Stimulated activated CD8-positive, alpha-beta memory T cell treated with anti-CD3 and anti-CD28 coated beads, Interleukin-12 subunit alpha, Interleukin-12 subunit beta, amount 100 ng/mL, for 24 hours (primary cell): ENCODE measurements around the gene SLC35G6.

Experiments
- DNase-seq: peaks from one replicate; pipeline ENCODE4 v3.0.0-alpha.2; 2020; ENCODE audit errors: extremely low read depth

Gene SLC35G6

DNA sequence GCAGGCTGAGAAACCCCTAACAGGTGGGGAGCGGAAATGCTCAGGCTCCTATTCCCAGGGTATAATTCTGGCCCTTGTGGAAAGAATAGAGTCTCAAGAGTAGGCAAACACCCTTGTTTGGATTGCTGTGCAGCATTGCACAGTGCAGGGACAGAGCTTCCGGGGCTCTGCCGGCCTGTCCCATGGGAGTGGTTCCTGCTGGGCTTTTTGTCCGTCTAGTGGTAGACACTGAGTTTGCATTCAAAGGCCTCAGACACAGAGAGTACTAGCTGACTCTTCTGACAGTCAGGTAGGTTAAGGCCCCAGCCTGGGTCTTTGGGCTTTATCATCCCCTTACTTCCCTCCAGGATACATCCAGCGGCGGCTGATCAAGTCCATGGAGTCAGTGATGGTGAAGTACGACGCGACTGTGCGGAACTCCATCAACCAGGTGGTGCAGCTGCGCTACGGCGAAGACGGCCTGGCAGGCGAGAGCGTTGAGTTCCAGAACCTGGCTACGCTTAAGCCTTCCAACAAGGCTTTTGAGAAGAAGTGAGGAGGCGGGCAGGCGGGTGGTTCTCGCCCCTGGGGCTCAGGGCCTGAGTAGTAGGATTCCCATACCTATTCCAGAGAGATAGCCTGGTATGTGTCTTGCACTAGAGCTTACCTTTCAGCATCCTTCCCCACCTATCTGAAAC is 21.1 kb downstream of the SLC35G6 start:
- no peak for DNase-seq

DNA sequence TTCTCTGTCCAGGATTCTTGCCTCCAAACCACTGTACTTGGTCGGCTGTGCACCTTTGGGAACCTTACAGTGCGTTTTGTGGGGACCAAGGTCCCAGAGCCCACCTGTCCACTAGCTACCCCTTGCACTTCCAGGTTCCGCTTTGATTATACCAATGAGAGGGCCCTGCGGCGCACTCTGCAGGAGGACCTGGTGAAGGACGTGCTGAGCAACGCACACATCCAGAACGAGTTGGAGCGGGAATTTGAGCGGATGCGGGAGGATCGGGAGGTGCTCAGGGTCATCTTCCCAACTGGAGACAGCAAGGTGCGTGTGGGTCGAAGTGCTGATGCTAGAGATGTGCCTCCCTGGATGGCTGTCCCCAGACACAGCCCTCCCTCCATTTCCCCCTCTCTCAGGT is 21.7 kb downstream of the SLC35G6 start:
- no peak for DNase-seq

GRCh38 chr17:7503521-7503920 is 22.3 kb downstream of the SLC35G6 start:
- DNase-seq: no peak

GRCh38 chr17:7508145-7508544 is 26.9 kb downstream of the SLC35G6 start:
- DNase-seq: no peak

DNA sequence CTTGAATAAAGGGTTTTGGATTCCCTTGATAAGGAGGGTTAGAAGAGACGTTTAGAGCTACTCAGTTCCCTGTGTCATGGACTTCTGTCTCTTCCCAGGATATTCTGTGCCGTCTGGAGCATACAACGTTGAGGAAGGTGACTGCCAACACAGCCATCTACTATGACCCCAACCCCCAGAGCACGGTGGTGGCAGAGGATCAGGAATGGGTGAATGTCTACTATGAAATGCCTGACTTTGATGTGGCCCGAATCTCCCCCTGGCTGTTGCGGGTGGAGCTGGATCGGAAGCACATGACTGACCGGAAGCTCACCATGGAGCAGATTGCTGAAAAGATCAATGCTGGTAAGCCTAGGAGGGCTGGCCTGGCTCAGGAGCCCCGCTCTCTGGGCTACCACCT is 27.6 kb downstream of the SLC35G6 start:
- no peak for DNase-seq

- no peak for DNase-seq
Observed at GRCh38 chr17:7509937-7510336, 28.7 kb downstream of the SLC35G6 start.

DNA sequence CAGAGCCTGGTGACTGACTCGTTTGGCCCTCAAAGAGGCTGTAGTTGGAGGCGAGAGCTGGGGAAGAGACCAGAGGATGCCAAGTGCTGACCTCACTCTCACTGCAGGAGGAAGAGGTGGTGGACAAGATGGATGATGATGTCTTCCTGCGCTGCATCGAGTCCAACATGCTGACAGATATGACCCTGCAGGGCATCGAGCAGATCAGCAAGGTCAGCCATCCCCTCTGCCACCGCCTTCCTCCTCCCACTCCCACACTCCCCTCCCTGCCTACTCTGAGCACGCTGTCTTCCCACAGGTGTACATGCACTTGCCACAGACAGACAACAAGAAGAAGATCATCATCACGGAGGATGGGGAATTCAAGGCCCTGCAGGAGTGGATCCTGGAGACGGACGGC is 29.9 kb downstream of the SLC35G6 start:
- DNase-seq: no peak

GRCh38 chr17:7512105-7512504 is 30.9 kb downstream of the SLC35G6 start:
- DNase-seq: no peak

GRCh38 chr17:7512824-7513540 is 31.7 kb downstream of the SLC35G6 start:
- no peak for DNase-seq

- DNase-seq: no peak
Observed at GRCh38 chr17:7513850-7514419, 32.7 kb downstream of the SLC35G6 start.

DNA sequence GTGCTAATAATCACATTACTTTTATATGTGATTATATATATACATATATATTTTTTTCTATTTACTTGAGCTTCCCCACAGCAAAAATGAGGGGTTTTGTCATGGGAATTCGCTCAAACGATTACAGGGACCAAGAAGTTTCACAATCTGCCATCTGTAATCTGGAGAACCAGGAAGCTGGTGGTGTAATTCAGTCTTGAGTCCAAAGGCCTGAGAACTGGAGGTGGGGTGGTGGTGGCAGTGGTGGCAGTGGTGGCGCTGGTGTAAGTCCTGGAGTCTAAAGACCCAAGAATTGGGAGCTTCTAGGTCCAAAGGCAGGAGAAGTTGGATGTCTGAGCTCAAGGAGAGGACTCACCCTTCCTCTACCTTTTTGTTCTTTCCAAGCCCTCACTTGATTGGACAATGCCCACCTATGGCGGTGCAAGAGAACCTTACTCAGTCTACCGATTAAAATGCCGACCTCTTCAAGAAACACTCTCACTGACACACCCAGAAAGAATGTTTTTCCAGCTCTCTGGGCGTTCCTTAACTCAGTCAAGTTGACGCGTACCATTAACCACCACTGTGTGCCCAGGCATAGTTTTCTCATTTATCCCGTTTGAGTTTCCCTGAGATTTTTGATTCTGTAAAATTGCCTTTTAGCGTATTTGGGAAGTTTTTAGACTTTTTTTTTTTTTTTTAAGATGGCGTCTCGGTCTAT is 34.8 kb downstream of the SLC35G6 start:
- no peak for DNase-seq

- DNase-seq: peak; percentile 5
Observed at GRCh38 chr17:7523033-7523432, 41.8 kb downstream of the SLC35G6 start.

- DNase-seq: no peak
Observed at GRCh38 chr17:7528842-7529241, 47.6 kb downstream of the SLC35G6 start.

DNA sequence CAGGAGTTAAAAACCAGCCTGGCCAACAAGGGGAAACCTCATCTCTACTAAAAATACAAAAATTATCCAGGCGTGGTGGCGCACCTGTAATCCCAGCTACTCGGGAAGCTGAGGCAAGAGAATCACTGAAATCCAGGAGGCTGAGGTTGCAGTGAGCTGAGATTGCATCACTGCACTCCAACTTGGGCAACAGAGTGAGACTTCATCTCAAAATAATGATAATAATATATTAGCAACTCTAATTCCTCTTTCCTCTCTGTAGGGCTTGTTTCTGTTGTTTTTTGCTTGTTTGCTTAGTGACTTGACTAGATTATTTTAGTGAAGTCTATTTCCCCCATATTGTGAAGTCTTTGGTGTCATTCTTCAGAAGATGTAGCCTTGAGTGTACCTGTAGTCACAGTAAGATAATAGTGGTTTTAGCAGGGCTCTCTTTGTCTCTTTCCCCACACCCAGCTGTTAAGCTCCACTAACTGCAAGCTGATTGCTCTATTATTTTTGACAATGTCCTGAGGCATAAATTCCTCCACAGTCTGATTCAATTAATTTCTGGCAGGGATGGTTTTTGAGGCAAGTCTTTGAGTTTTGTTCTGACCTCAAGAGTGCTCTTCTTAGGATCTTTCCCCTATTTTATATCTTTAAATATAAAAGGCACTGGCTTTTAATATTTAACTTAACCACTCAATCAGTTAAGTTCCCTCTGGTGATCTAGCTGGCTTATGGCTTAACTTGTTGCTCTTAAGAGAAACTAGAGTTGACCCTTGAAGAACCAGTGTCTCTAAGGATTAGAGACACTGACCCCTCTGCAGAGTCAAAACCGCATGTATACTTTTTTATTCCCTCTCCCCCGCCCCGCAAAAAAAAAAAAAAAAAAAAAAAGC is 49.0 kb downstream of the SLC35G6 start:
- DNase-seq: no peak
